GM18870 (cell line): ENCODE data around the gene LSAMP.

Experiments used
- ATAC-seq: cut with Tn5 transposase; IDR thresholded peaks from one replicate; pipeline ENCODE4 v1.9.1; 2021; ENCODE audit warnings: moderate library complexity; ENCODE audit not compliant: unreplicated experiment

LSAMP gene

GRCh38 chr3:115915061-115915460 lies 530.2 kb downstream of the LSAMP start:
- no peak for ATAC-seq

GRCh38 chr3:115913069-115913686 lies 532.1 kb downstream of the LSAMP start:
- no peak for ATAC-seq

DNA sequence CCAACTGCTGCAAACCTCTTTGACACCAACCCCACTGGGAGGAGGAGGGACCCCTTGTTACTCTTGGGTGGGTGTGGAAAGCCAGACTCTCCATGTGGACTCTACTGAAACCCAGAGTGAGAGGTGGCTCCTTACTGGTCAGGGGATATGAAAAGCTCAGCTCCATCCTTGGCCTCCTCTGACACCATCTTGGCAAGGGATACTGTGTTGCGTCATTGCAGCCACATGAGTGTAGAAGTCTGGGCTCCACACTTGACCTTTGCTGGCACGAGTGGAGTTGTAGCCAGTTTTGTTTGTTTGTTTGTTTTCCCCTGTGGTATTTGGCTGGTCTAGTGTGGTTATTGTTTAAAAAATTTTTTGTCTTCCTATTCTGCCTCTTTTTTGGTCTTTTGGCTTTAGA lies 532.9 kb downstream of the LSAMP start:
- no peak for ATAC-seq

- ATAC-seq = no peak
These were observed 539.4 kb downstream of the LSAMP start for GRCh38 chr3:115905871-115906270.

GRCh38 chr3:115903843-115904242 lies 541.4 kb downstream of the LSAMP start:
- no peak for ATAC-seq

- ATAC-seq = no peak
These were observed 544.3 kb downstream of the LSAMP start for GRCh38 chr3:115901008-115901407.

DNA sequence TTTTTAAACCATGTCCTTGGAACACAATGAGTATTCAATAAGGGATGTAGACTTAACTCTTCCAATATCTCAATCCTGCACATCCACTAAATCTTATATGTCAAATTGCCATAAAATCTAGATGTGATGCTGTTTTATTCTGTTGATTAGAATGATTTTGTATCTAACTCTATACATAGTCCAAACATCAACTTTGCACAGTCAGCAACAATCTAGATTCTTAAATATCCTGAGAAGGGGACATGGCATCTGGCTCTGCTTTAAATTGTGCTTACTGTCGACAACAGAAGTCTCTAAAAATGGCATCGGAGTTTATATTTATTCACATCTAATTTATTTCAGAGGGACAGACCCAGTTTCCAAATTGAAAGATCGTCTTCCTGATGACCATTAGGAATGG lies 545.8 kb downstream of the LSAMP start:
- ATAC-seq = no peak

DNA sequence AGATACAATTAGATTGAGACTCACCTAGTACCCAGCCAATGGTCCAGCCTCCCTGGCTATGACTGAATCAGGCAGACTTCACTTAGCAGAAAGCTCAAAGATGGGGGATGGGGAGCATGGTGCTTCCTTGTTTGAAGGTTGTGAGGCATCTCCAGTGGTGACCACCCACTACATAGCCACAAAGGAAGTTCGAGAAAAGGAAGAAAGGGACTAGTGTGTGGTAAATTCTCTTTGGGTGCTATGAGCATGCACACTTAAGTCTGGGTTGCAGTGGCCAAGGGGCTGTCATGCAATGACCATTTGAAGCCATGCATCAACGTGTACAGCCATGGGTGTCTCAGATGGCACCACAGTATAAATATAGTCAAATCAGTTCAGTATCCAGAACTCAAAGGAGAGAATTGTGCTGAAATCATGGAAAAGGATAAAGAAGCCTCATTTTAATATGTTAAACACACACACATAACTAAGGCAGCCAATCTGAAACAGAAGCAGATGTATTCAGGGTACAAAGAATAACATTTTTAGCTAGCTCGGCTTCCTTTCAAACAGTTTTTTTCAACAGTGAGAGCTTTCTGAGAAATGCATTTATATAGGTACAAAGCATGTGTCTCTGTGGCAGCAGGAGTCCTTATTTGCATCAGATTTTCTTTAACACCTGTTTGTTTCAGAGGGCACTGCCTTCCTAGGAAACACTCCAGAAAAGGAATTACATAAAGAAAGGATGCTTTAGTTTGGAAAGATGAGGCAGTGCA lies 546.5 kb downstream of the LSAMP start:
- ATAC-seq = no peak

DNA sequence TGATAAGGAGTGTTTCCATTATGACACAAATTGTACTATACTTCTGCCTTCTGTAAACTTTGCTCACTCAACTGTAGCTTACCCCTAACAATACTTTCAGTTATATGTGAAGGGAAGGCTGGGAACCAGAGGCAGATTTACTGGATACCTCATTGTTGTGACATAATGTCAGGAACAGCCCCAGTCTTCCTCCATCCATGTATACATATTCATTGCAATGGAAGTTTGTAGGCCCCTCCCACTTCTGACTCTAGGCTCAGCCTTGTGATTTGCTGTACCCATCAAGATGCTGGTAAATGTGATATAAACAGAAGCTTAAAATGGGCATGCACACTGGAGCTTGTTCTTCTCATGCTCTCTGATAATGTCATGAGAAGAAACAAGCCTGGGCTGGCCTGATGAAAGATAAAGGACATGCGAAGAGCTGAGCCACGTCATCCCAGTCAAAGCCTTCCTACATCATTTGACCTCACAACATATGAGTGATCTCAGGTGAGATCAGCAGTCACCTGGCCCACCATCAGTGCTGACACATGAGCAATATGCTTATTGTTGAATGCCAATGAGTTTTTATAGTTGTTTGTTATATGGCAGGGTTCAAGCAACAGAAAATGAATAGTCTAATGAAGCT lies 554.2 kb downstream of the LSAMP start:
- ATAC-seq = no peak

DNA sequence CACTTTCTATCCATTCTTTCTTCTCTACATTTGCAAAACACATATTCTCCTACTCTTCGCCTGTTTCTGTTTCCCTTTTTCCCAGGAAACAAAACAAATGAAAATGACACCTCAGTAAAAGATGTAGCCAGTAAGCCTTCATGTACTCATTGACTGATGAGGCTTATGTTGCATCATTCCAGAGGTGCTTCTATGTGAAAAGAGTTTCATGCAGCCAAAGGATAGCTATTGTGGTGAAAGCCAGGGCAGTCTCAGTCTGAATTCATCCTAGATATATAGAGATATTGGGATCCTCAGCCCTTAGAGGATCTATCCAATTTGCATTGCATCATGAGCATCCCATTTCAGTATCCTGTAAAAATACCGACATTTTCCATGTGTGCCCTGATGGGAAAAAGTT lies 554.7 kb downstream of the LSAMP start:
- no peak for ATAC-seq

DNA sequence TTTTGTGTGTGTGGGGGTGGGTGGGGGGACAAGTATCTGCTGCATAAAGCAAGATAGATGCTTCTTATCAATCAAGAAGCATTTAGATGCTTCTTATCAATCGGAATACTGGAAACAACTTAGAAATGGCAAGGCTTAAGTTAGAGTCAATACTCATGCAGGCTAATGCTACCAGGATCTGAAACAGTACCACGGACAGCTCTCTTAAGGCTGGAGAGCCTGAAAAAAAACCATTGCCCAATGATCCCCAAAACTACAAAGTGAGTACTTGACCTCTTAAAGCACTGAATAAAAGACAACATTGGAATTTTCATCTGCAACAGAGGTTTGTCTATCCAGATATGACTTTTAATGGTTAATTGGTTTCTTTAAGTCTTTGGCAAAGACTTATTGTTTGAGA lies 559.7 kb downstream of the LSAMP start:
- no peak for ATAC-seq

DNA sequence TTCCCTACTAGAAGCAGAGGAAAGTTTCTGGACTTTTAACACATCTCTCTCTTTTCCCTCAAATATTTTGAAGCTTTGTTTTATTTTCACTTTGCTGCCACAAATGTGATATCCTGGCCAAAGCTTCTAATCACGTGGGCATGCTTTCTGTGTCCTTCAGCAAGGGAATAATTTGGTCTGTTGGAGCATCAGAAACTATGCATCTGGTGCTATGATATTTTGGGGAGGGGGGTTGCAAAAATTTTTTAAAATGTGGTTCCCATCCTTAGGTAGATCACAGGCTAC lies 567.7 kb downstream of the LSAMP start:
- no peak for ATAC-seq

DNA sequence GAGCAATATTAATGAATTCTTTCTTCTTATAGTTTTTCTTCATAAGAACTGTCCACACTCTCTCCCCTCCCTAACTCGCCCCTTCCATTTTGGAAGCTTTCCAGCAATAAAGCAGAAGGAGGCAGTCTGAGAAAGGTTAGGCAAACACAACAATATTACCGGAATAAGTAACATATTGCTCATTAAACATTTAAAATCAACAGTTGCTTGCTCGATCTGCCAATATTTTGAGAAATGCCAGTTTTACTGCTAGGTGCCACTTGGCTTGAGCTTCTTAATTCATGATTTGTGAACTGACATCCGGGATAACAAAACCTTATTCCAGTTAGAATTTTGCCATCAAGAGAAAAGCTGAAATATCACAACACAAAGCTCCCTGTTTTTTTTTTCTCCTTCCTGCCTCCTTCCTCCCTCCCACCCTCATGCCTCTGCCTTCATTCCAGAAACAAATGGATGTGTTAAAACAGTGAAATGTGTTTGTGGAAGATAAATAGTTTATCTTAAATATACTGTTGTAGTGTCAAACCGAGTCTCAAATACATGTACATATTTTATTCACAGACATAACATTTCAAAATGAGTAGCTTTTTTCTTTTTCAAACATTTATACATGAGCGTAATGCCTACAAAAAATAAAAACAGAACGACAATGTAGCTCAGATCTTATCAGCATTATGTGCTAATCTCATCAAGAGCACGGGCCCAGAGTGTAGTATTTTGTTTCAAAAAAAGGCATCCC lies 568.2 kb downstream of the LSAMP start:
- ATAC-seq = no peak

- no peak for ATAC-seq
These were observed 569.8 kb downstream of the LSAMP start for GRCh38 chr3:115875460-115875859.

DNA sequence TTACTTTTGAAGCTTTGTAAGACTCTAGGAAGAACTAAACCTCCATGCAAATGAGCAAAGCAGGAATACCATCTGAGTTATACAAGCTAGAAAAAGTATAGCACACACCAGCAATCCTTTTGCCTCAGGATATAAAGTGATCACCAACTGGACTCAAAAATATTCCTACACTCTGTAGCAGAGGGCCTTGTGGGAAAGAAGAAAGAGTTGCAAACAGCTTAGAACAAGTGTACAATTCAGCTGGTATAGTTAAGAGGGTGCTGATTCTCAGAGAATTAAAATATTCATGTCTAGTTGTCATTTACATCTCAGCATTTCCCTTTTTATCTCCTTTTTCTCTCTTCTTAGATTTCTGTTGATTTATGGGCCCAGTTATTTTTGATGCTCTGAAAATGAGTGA lies 573.6 kb downstream of the LSAMP start:
- no peak for ATAC-seq

GRCh38 chr3:115864911-115865310 lies 580.4 kb downstream of the LSAMP start:
- no peak for ATAC-seq

GRCh38 chr3:115862849-115863248 lies 582.4 kb downstream of the LSAMP start:
- ATAC-seq = no peak

DNA sequence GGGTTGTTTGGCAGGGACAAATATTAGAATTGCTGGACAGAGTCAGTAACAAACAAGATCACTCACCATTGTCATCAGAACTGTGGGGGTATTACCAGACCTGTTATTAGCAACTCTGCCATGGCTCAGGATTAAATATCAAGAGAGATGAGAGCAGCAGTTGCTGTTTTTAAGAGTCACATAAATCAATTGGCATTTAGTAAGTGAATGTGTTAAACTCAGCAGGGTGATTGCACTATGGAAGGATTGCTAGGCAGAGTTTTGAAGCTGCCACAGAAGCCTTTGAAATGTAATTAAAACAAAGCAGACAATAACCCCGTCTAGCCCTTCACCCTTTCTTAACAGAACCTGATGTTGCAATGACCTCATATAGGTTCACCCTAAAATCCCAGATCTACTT lies 583.2 kb downstream of the LSAMP start:
- no peak for ATAC-seq

- ATAC-seq = no peak
These were observed 584.0 kb downstream of the LSAMP start for GRCh38 chr3:115861166-115861733.

DNA sequence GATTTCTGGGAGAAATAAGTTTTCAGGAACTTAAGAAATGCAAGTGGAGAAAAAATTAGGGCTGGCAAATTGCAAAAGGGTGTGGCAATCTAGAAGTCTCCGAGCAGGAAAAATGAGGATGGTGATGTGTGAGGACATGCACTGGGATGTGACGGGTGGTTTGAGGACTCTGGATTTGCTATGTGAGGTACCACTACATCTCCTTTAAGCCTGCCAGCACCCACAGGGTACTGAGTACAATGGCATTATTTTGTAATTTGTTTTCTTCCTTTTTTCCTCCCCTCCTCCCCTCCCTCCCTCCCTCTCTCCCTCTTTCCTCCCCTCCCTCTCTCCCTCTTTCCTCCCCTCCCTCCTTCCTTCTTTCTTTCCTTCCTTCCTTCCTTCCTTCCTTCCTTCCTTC lies 584.5 kb downstream of the LSAMP start:
- no peak for ATAC-seq

GRCh38 chr3:115859002-115859807 lies 586.1 kb downstream of the LSAMP start:
- ATAC-seq = no peak
